Astrocyte (in vitro differentiated cells and primary cell): ENCODE data around the gene COQ5.

Experiments used
- EZH2 ChIP-seq: IDR thresholded peaks from 2 replicates; pipeline ENCODE4 v1.6.1; 2012; ENCODE audit warnings: mild to moderate bottlenecking, low read length, inconsistent platforms; ENCODE audit not compliant: insufficient read depth
- TF ChIP-seq, protein P1 (sequence below): IDR thresholded peaks from 2 replicates; pipeline ENCODE4 v1.5.1; 2011; ENCODE audit warnings: low read depth, mild to moderate bottlenecking, inconsistent platforms, low read length, moderate library complexity; ENCODE audit not compliant: insufficient read depth

DNA sequence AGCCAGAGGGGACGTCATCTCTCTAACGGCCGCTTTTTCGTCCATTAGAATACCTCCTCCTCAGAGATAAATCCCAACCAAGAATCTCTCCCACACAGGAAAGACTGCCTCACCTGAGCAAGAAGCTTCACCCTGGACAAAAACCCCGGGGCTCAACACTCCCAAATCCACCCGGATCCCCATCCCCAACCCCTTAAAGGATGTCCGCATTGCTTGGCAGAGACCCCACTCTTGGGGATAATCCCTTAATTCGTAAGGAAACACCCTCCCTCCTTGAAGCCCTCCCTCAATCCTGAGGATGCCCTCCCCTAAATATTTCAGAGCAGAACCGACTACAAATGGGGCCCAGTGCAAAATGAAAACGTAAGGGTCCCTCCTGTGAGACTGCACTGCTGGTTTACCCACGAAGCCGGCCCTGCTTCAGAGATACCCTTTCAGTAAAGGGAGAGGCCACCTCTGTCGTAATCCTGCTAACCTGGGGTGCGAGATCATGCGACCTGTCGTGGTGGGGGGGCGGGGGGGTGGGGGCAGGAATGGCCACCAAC lies 33.7 kb downstream of the COQ5 start:
- TF ChIP-seq, protein P1, sequence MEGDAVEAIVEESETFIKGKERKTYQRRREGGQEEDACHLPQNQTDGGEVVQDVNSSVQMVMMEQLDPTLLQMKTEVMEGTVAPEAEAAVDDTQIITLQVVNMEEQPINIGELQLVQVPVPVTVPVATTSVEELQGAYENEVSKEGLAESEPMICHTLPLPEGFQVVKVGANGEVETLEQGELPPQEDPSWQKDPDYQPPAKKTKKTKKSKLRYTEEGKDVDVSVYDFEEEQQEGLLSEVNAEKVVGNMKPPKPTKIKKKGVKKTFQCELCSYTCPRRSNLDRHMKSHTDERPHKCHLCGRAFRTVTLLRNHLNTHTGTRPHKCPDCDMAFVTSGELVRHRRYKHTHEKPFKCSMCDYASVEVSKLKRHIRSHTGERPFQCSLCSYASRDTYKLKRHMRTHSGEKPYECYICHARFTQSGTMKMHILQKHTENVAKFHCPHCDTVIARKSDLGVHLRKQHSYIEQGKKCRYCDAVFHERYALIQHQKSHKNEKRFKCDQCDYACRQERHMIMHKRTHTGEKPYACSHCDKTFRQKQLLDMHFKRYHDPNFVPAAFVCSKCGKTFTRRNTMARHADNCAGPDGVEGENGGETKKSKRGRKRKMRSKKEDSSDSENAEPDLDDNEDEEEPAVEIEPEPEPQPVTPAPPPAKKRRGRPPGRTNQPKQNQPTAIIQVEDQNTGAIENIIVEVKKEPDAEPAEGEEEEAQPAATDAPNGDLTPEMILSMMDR, result no peak
- no peak for TF ChIP-seq EZH2
